ENCODE data around the gene KIRREL1. TPM values are rescaled to one million over a fixed set of nuclear protein-coding genes. Genes with fewer than 3 reads are reported as not detected.

The KIRREL1 gene
- total RNA-seq, 1 experiment from 2014 or later, result 211 TPM

DNA sequence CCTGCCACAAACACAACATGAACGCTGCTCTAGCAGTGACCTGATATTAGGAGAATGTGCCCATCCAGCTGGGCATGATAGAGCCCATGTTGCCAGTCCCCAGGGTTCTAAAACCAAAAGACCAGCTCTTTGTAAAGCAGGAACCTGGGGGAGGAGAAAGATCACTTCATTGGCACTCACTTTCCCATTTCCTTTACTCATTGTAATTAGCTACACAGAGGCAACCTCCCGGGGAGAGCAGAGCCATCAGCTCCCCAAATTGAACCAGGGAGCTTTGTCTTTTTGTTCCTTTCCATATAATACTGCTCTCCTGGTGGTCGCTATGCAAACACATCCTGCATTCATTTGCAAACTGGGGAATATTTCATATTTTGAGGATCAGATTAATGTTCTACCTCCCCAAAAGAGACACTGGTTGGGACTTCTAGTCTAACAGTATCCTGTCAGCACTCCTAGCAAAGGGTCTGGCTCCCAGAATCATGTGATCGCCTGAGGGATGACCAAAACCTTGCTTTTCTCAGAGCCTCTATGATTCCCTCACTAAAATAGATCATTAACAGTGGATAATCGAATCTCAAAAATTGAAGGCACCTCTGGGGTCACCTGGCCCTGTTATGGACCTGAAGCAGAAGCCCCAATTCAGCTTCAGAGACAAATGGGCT, 110.5 kb downstream of the KIRREL1 start:
- no peaks in the 10 kb centered on the region for H3K36me3 ChIP-seq (ENCODE audit: insufficient read depth, low read length, poor library complexity, severe bottlenecking)
- peaks cover 72% of the 10 kb centered on the region for H3K4me1 ChIP-seq (ENCODE audit: insufficient read depth, low read length, poor library complexity, severe bottlenecking)
- peak; percentile 93 for DNase-seq (ENCODE audit: low spot score)
- TF ChIP-seq, protein P1, sequence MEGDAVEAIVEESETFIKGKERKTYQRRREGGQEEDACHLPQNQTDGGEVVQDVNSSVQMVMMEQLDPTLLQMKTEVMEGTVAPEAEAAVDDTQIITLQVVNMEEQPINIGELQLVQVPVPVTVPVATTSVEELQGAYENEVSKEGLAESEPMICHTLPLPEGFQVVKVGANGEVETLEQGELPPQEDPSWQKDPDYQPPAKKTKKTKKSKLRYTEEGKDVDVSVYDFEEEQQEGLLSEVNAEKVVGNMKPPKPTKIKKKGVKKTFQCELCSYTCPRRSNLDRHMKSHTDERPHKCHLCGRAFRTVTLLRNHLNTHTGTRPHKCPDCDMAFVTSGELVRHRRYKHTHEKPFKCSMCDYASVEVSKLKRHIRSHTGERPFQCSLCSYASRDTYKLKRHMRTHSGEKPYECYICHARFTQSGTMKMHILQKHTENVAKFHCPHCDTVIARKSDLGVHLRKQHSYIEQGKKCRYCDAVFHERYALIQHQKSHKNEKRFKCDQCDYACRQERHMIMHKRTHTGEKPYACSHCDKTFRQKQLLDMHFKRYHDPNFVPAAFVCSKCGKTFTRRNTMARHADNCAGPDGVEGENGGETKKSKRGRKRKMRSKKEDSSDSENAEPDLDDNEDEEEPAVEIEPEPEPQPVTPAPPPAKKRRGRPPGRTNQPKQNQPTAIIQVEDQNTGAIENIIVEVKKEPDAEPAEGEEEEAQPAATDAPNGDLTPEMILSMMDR (conservative IDR thresholded peaks at IDR 0.05; ENCODE audit: low read depth, low read length), result no peak
- no peak for TF ChIP-seq EZH2 (IDR thresholded peaks at IDR 0.05; ENCODE audit: borderline replicate concordance, low read depth, low read length, poor library complexity, severe bottlenecking)
- no TSS peak for BruUV-seq (replicated peaks)
- POLR2A ChIA-PET (ENCODE audit: low non-redundant PET), result interaction anchor here (0.6 to 0.7 kb wide), 2 partner anchors 10 to 114 kb away, joined by 4 to 5 read pairs; no protein-coding TSS in a partner anchor
- H3K27ac ChIP-seq (ENCODE audit: low read depth, low read length, poor library complexity, severe bottlenecking), result peak overlapping the region; percentile 66
- H3K27me3 ChIP-seq (replicated peaks; ENCODE audit: insufficient read depth, low read depth, low read length, poor library complexity), result no peaks in the 10 kb centered on the region
- intact Hi-C loops (cut with micrococcal nuclease; ENCODE audit: unreplicated experiment), result no loop called here
- H3K4me3 ChIP-seq (ENCODE audit: low read depth, low read length, poor library complexity, severe bottlenecking), result no peak overlapping the region
- CTCF ChIA-PET, result interaction anchor here (0.6 to 2.2 kb wide), 9 partner anchors 8 to 140 kb away, joined by 3 to 16 read pairs (median 8); no protein-coding TSS in a partner anchor
- peaks cover under 1% of the 10 kb centered on the region for H3K9me3 ChIP-seq (ENCODE audit: low read depth, low read length, poor library complexity, severe bottlenecking)

DNA sequence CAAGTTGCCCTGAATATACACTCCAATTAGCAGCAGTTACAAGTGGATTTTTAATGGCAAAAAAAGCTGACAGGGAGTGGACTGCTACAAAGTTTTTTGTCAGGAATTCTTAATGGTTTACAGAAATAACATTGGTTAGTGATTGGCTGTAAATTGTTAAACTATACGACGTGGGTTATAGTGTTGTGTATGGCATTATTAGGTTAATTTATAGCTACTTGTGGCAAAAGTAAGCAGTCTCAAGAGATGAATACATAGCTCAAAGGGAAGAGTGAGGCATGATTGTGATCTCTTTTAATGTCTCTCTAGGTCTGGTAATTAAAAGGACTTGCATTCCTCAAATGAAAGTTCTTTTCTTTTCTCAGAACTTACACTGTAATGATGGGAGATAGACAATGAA, 111.4 kb downstream of the KIRREL1 start:
- Histone ChIP-seq H3K4me1 (ENCODE audit: insufficient read depth, low read length, poor library complexity, severe bottlenecking) (peaks cover 68% of the 10 kb centered on the region), H3K27me3 (replicated peaks; ENCODE audit: insufficient read depth, low read depth, low read length, poor library complexity) (no peaks in the 10 kb centered on the region), H3K9me3 (ENCODE audit: low read depth, low read length, poor library complexity, severe bottlenecking) (peaks cover 8% of the 10 kb centered on the region), H3K4me3 (ENCODE audit: low read depth, low read length, poor library complexity, severe bottlenecking) (no peak overlapping the region), H3K27ac (ENCODE audit: low read depth, low read length, poor library complexity, severe bottlenecking) (peak overlapping the region; percentile 66), H3K36me3 (ENCODE audit: insufficient read depth, low read length, poor library complexity, severe bottlenecking) (no peaks in the 10 kb centered on the region)
- ChIA-PET POLR2A (ENCODE audit: low non-redundant PET) (no interaction called here), CTCF (interaction anchor here (0.6 to 2.2 kb wide), 4 partner anchors 9 to 113 kb away, joined by 3 to 16 read pairs (median 8); no protein-coding TSS in a partner anchor)
- intact Hi-C loops (cut with micrococcal nuclease; ENCODE audit: unreplicated experiment), result no loop called here
- no peak for DNase-seq (ENCODE audit: low spot score)
- BruUV-seq (replicated peaks), result no TSS peak
- TF ChIP-seq EZH2 (IDR thresholded peaks at IDR 0.05; ENCODE audit: borderline replicate concordance, low read depth, low read length, poor library complexity, severe bottlenecking), result no peak
- TF ChIP-seq, protein P1 (conservative IDR thresholded peaks at IDR 0.05; ENCODE audit: low read depth, low read length), result no peak

DNA sequence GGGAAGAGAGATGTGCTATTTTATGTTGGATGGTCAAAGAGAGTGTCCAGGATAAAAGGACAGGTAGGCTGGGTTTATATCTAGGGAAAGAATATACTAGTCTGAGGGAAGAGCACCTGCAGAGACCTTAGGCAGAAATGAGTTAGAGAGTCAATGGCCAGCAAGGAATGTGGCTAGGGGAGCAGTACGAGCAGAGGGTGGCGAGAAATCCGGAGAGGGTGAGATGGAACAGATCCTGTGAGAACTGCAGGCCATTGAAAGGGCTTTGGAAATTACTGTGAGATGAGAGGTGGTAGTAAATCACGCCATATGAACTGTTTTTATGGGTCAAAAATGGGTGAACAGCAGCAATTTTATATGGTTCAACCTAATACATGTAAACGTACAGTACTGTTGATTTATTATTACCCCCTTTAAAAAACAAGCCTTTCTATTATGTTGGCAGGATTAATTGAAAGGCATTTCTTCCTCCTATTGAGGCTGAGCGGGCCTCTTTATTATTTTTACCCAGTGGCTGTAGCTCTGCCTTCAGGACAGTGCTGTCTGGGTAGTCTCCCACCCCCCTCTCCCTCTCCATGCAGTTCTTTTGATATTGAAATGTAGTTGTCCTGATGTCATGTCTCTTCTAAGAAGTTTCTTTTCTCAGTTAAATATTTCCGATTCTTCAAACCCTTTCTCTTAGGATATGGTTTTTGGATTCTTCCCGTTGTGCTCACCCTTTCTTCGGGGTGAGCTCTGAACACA, 112.1 kb downstream of the KIRREL1 start:
- H3K9me3 ChIP-seq (ENCODE audit: low read depth, low read length, poor library complexity, severe bottlenecking), result peaks cover 8% of the 10 kb centered on the region
- H3K27ac ChIP-seq (ENCODE audit: low read depth, low read length, poor library complexity, severe bottlenecking), result peak overlapping the region; percentile 66
- DNase-seq (ENCODE audit: low spot score), result no peak
- CTCF ChIA-PET, result interaction anchor here (2.1 kb wide), 1 partner anchor 114 kb away, joined by 8 read pairs; no protein-coding TSS in a partner anchor
- intact Hi-C loops (cut with micrococcal nuclease; ENCODE audit: unreplicated experiment), result no loop called here
- BruUV-seq (replicated peaks), result no TSS peak
- peaks cover 64% of the 10 kb centered on the region for H3K4me1 ChIP-seq (ENCODE audit: insufficient read depth, low read length, poor library complexity, severe bottlenecking)
- POLR2A ChIA-PET (ENCODE audit: low non-redundant PET), result no interaction called here
- no peaks in the 10 kb centered on the region for H3K27me3 ChIP-seq (replicated peaks; ENCODE audit: insufficient read depth, low read depth, low read length, poor library complexity)
- no peak for TF ChIP-seq EZH2 (IDR thresholded peaks at IDR 0.05; ENCODE audit: borderline replicate concordance, low read depth, low read length, poor library complexity, severe bottlenecking)
- TF ChIP-seq, protein P1 (conservative IDR thresholded peaks at IDR 0.05; ENCODE audit: low read depth, low read length), result no peak
- H3K4me3 ChIP-seq (ENCODE audit: low read depth, low read length, poor library complexity, severe bottlenecking), result no peak overlapping the region
- no peaks in the 10 kb centered on the region for H3K36me3 ChIP-seq (ENCODE audit: insufficient read depth, low read length, poor library complexity, severe bottlenecking)
